ENCODE data around the gene LSM8. TPM values are rescaled to one million over a fixed set of nuclear protein-coding genes. Genes with fewer than 3 reads are reported as not detected.

LSM8 gene
- total and polyA plus RNA-seq, 4 donors: 10.2 to 37.0 (median 18.2) TPM

- no peak for TF ChIP-seq EGR1 (IDR thresholded peaks at IDR 0.05; ENCODE audit: low read depth in 2 of 2)
- no peak for TF ChIP-seq REST (IDR thresholded peaks at IDR 0.05)
- TF ChIP-seq ZBTB33 (IDR thresholded peaks at IDR 0.05): no peak
- TF ChIP-seq ATF3 (IDR thresholded peaks at IDR 0.05): no peak
- TF ChIP-seq RXRA (IDR thresholded peaks at IDR 0.05): no peak
- TF ChIP-seq YY1 (IDR thresholded peaks at IDR 0.05): no peak
- no peak for TF ChIP-seq FOXA2 (IDR thresholded peaks at IDR 0.05)
- no peak for TF ChIP-seq MAX (IDR thresholded peaks at IDR 0.05)
- TF ChIP-seq JUND (IDR thresholded peaks at IDR 0.05): no peak
- no peak for TF ChIP-seq HNF4A (conservative IDR thresholded peaks at IDR 0.05)
- no peak for TF ChIP-seq GABPA (IDR thresholded peaks at IDR 0.05 in 1 of 2, conservative IDR thresholded peaks at IDR 0.05 in 1 of 2)
- TF ChIP-seq CTCF (IDR thresholded peaks at IDR 0.05; ENCODE audit: low read depth, low read length, missing input control): no peak
- TF ChIP-seq SP1 (IDR thresholded peaks at IDR 0.05): no peak
- no peak for TF ChIP-seq RAD21 (IDR thresholded peaks at IDR 0.05)
- no peak for TF ChIP-seq NR2F2 (IDR thresholded peaks at IDR 0.05)
- Histone ChIP-seq H3K4me1 (ENCODE audit: control insufficient read depth in 4 of 4, insufficient read depth in 4 of 4, low read length in 3 of 4) (no peaks in the 10 kb centered on the region), H3K27me3 (ENCODE audit: control insufficient read depth in 4 of 4, insufficient read depth in 4 of 4, low read length in 3 of 4) (peaks cover 0 to 2% (median 0%) of the 10 kb centered on the region in 4 donors), H3K4me3 (ENCODE audit: low read depth in 1 of 3, low read length in 3 of 3) (no peak overlapping the region), H3K9ac (ENCODE audit: low read depth in 1 of 2, low read length in 2 of 2) (no peak overlapping the region), H3K36me3 (ENCODE audit: control insufficient read depth in 4 of 4, insufficient read depth in 3 of 4, low read depth in 1 of 4, low read length in 3 of 4) (no peaks in the 10 kb centered on the region), H3K9me3 (ENCODE audit: control insufficient read depth in 4 of 4, low read length in 3 of 4) (no peaks in the 10 kb centered on the region), H3K27ac (ENCODE audit: low read depth in 1 of 2, low read length in 2 of 2) (no peak overlapping the region)
- WGBS: 72% methylated on average over 2 of the region's 2 CpGs
- DNase-seq (ENCODE audit: low spot score): no peak
Observed at GRCh38 chr7:118148930-118149329, 35.0 kb upstream of the LSM8 start.

- no peak for DNase-seq (ENCODE audit: low spot score)
- no peak overlapping the region for H3K4me3 ChIP-seq (ENCODE audit: low read depth in 1 of 3, low read length in 3 of 3)
- TF ChIP-seq MAX (IDR thresholded peaks at IDR 0.05) (no peak), RAD21 (IDR thresholded peaks at IDR 0.05) (no peak), SP1 (IDR thresholded peaks at IDR 0.05) (no peak), REST (IDR thresholded peaks at IDR 0.05) (no peak), FOXA2 (IDR thresholded peaks at IDR 0.05) (no peak), YY1 (IDR thresholded peaks at IDR 0.05) (no peak), HNF4G (IDR thresholded peaks at IDR 0.05) (no peak)
- 79% methylated on average over 2 of the region's 2 CpGs for WGBS
- H3K4me1 ChIP-seq (ENCODE audit: control insufficient read depth in 4 of 4, insufficient read depth in 4 of 4, low read length in 3 of 4): no peaks in the 10 kb centered on the region
- no peak overlapping the region for H3K9ac ChIP-seq (ENCODE audit: low read depth in 1 of 2, low read length in 2 of 2)
- peaks cover 0 to 2% (median 0%) of the 10 kb centered on the region in 4 donors for H3K27me3 ChIP-seq (ENCODE audit: control insufficient read depth in 4 of 4, insufficient read depth in 4 of 4, low read length in 3 of 4)
- no peak overlapping the region for H3K27ac ChIP-seq (ENCODE audit: low read depth in 1 of 2, low read length in 2 of 2)
- H3K9me3 ChIP-seq (ENCODE audit: control insufficient read depth in 4 of 4, low read length in 3 of 4): no peaks in the 10 kb centered on the region
- no peaks in the 10 kb centered on the region for H3K36me3 ChIP-seq (ENCODE audit: control insufficient read depth in 4 of 4, insufficient read depth in 3 of 4, low read depth in 1 of 4, low read length in 3 of 4)
Observed at GRCh38 chr7:118149394-118149793, 34.6 kb upstream of the LSM8 start.
